Loucy (cell line): ENCODE data around the gene DNM3.

Experiments used
- H2AFZ ChIP-seq: fragments of 200-600 bp; sonication (generic); 2 replicates; pipeline ENCODE4 v1.6.0; 2016; ENCODE audit warnings: antibody characterized with exemption, mild to moderate bottlenecking, low read length, moderate library complexity
- H3F3A ChIP-seq: fragments of 200-600 bp; 2 replicates; pipeline ENCODE4 v1.6.0; 2016; ENCODE audit warnings: antibody characterized with exemption, low read depth, mild to moderate bottlenecking
- H3K27me3 ChIP-seq: fragments of 200-600 bp; sonication (generic); 2 replicates; pipeline ENCODE4 v1.6.1; 2014; ENCODE audit warnings: low read length, mild to moderate bottlenecking; ENCODE audit not compliant: insufficient read depth, poor library complexity, severe bottlenecking
- H3K36me3 ChIP-seq: fragments of 200-600 bp; sonication (generic); 2 replicates; pipeline ENCODE4 v1.6.1; 2016; ENCODE audit warnings: low read length; ENCODE audit not compliant: insufficient read depth
- H3K4me1 ChIP-seq: fragments of 200-600 bp; sonication (generic); 2 replicates; pipeline ENCODE4 v1.5.1; 2014; ENCODE audit warnings: low read length, mild to moderate bottlenecking; ENCODE audit not compliant: insufficient read depth, poor library complexity, severe bottlenecking
- H3K4me2 ChIP-seq: fragments of 200-600 bp; sonication (generic); 2 replicates; pipeline ENCODE4 v1.6.0; 2014; ENCODE audit warnings: antibody characterized with exemption, low read length, low read depth, mild to moderate bottlenecking; ENCODE audit not compliant: poor library complexity, severe bottlenecking
- H3K4me3 ChIP-seq: fragments of 200-600 bp; sonication (generic); 2 replicates; pipeline ENCODE4 v1.5.1; 2014; ENCODE audit warnings: low read length, mild to moderate bottlenecking, mixed read lengths; ENCODE audit not compliant: poor library complexity, severe bottlenecking
- H3K79me2 ChIP-seq: fragments of 200-600 bp; sonication (generic); 2 replicates; pipeline ENCODE4 v1.6.1; 2014; ENCODE audit warnings: low read length; ENCODE audit not compliant: insufficient read depth
- H3K9ac ChIP-seq: fragments of 200-600 bp; sonication (generic); 2 replicates; pipeline ENCODE4 v1.6.0; 2014; ENCODE audit warnings: mild to moderate bottlenecking, low read depth, low read length, moderate library complexity; ENCODE audit not compliant: poor library complexity, severe bottlenecking
- H3K9me2 ChIP-seq: fragments of 200-600 bp; sonication (generic); replicated peaks from 2 replicates; pipeline ENCODE4 v1.6.1; 2016; ENCODE audit warnings: low read depth, low read length, mixed read lengths
- H3K9me3 ChIP-seq: fragments of 200-600 bp; sonication (generic); 2 replicates; pipeline ENCODE4 v1.6.1; 2014; ENCODE audit warnings: mild to moderate bottlenecking, antibody characterized with exemption, low read length, low read depth; ENCODE audit not compliant: insufficient read depth
- H4K20me1 ChIP-seq: fragments of 200-600 bp; sonication (generic); 2 replicates; pipeline ENCODE4 v1.6.0; 2014; ENCODE audit warnings: antibody characterized with exemption, low read length, mild to moderate bottlenecking; ENCODE audit not compliant: insufficient read depth, poor library complexity, severe bottlenecking
- CTCF ChIP-seq: fragments of 200-600 bp; sonication (generic); conservative IDR thresholded peaks from 2 replicates; pipeline ENCODE4 v1.5.1; 2014; ENCODE audit warnings: mild to moderate bottlenecking, antibody characterized with exemption, low read length
- EZH2phosphoT487 ChIP-seq: fragments of 200-600 bp; IDR thresholded peaks from 2 replicates; pipeline ENCODE4 v1.6.1; 2018; ENCODE audit warnings: antibody characterized with exemption, mild to moderate bottlenecking, moderate library complexity, borderline replicate concordance

The DNM3 gene

GRCh38 chr1:172393354-172393753 is 552.1 kb downstream of the DNM3 start:
- no peak overlapping the region for H3K4me2 ChIP-seq
- H3K27me3 ChIP-seq, result no peaks in the 10 kb centered on the region
- H3K9me2 ChIP-seq, result no peaks in the 10 kb centered on the region
- no peaks in the 10 kb centered on the region for H3F3A ChIP-seq
- H3K36me3 ChIP-seq, result no peaks in the 10 kb centered on the region
- no peak overlapping the region for H3K4me3 ChIP-seq
- H4K20me1 ChIP-seq, result no peaks in the 10 kb centered on the region
- no peak overlapping the region for H3K9ac ChIP-seq
- H2AFZ ChIP-seq, result no peak overlapping the region
- peaks cover 17% of the 10 kb centered on the region for H3K4me1 ChIP-seq
- no peaks in the 10 kb centered on the region for H3K9me3 ChIP-seq
- no peaks in the 10 kb centered on the region for H3K79me2 ChIP-seq
- no peak for TF ChIP-seq EZH2phosphoT487

- peak overlapping the region; percentile 31 for H3K9ac ChIP-seq
- peaks cover 24% of the 10 kb centered on the region for H3K4me1 ChIP-seq
- no peaks in the 10 kb centered on the region for H3K9me3 ChIP-seq
- H3F3A ChIP-seq, result no peaks in the 10 kb centered on the region
- H4K20me1 ChIP-seq, result no peaks in the 10 kb centered on the region
- H3K79me2 ChIP-seq, result no peaks in the 10 kb centered on the region
- H3K9me2 ChIP-seq, result no peaks in the 10 kb centered on the region
- peak overlapping the region; percentile 64 for H2AFZ ChIP-seq
- no peak overlapping the region for H3K4me3 ChIP-seq
- TF ChIP-seq EZH2phosphoT487, result no peak
- no peaks in the 10 kb centered on the region for H3K36me3 ChIP-seq
- H3K4me2 ChIP-seq, result peak overlapping the region; percentile 55
- H3K27me3 ChIP-seq, result no peaks in the 10 kb centered on the region
Measured at GRCh38 chr1:172394141-172394751, 552.9 kb downstream of the DNM3 start.

GRCh38 chr1:172394811-172395210 is 553.5 kb downstream of the DNM3 start:
- Histone ChIP-seq H3K79me2 (no peaks in the 10 kb centered on the region), H4K20me1 (no peaks in the 10 kb centered on the region), H3K9ac (peak overlapping the region; percentile 31), H2AFZ (peak overlapping the region; percentile 64; the same call in 1 of the 2 replicates), H3K4me2 (peak overlapping the region; percentile 55), H3K4me1 (peaks cover 28% of the 10 kb centered on the region), H3K9me3 (no peaks in the 10 kb centered on the region), H3K36me3 (no peaks in the 10 kb centered on the region), H3K4me3 (no peak overlapping the region), H3K9me2 (no peaks in the 10 kb centered on the region), H3F3A (no peaks in the 10 kb centered on the region), H3K27me3 (no peaks in the 10 kb centered on the region)
- TF ChIP-seq EZH2phosphoT487 (no peak), CTCF (no peak)

GRCh38 chr1:172395576-172395975 is 554.3 kb downstream of the DNM3 start:
- no peak overlapping the region for H3K4me2 ChIP-seq
- no peaks in the 10 kb centered on the region for H3K27me3 ChIP-seq
- no peaks in the 10 kb centered on the region for H3K36me3 ChIP-seq
- no peaks in the 10 kb centered on the region for H3F3A ChIP-seq
- no peak overlapping the region for H2AFZ ChIP-seq
- H4K20me1 ChIP-seq, result no peaks in the 10 kb centered on the region
- TF ChIP-seq EZH2phosphoT487 (no peak), CTCF (no peak)
- no peak overlapping the region for H3K9ac ChIP-seq
- no peak overlapping the region for H3K4me3 ChIP-seq
- H3K9me2 ChIP-seq, result no peaks in the 10 kb centered on the region
- peaks cover 32% of the 10 kb centered on the region for H3K4me1 ChIP-seq
- H3K79me2 ChIP-seq, result no peaks in the 10 kb centered on the region
- H3K9me3 ChIP-seq, result no peaks in the 10 kb centered on the region
